GM19239 (cell line): ENCODE data around the gene EXOC6B.
"Not testable (repeated sequence)": the region's sequence is repeated elsewhere in the genome, so short reads cannot be mapped to it uniquely, and the experiment has no call there.

ENCODE experiments used
- DNase-seq: peaks from one replicate; pipeline ENCODE4 v3.0.0; 2011; ENCODE audit warnings: low spot score; ENCODE audit not compliant: insufficient read length
- FAIRE-seq: peaks from 2 replicates; lab custom pipeline; 2011; peaks lifted over from hg19 to GRCh38; lab: Jason Lieb, UNC

Gene EXOC6B

DNA sequence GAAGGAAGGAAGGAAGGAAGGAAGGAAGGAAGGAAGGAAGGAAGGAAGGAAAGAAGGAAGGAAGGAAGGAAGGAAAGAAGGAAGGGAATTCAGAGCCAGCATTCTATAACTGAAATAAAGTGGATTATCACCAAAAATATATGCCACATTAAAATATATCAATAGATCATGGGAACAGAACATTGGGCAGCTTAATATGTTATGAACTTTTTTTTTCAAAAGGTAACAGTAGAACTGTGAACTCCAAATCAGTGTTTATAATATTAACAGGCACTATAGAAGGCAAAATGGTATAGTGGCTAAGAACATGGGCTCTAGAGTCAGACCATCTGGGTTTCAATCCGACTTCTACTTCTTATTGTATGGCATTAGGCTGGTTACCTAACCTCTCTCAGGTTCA, 313.5 kb downstream of the EXOC6B start:
- no peak for FAIRE-seq
- no peak for DNase-seq

DNA sequence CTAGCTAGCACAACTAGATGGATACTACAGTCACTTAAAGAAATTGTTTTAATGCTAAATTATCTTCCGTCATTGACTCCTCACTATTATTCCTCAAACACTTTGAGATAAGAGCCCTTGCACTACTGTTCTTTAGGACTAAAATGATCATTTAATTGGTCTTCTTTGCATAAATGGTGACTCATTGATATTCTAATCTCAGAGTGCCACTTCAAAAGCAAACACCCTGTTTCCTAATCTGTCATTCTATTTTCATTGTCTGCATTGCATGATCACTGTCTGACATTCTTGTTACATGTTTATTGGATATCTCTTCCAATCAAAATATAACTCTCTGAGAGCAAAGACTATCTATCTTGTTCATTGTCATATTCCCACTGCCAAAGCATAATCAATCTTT, 313.9 kb downstream of the EXOC6B start:
- DNase-seq (no peak), FAIRE-seq (no peak)

DNA sequence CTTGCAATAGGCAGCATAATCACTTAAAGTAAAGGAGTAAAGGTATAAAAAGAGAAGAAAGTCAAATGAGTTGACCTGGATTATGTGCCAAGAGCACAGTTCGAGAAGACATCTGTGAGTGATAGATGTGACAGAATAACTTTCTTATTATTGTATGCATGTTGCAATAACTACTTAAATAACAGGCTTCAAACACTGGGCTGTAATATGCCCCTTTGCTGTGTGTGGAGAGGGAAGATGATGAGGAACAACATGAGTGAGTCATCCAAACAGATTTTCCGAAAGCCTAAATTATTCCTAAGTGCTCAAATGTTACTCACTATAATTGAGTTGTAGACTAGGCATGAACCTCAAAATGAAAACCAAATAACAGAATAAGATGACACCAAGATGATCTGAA, 328.1 kb downstream of the EXOC6B start:
- DNase-seq (no peak), FAIRE-seq (no peak)

DNA sequence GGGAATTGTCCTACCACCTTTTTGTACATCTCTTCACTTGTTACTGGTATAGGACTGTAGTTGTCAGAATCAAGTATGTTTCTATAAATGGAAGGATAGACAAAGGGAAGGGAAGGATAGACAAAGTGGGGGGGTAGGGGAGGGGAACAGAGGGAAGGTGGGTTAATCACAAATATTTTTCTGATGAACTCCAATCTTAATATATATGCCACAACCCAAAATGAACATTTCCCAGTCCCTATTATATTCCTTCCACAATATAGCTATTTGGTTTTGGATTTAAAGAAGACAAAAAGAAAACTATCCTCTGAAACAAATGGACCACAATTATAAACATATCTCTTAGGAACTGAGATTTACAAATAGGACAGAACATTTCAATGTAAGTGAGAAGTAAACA, 329.4 kb downstream of the EXOC6B start:
- FAIRE-seq = no peak
- DNase-seq = no peak

GRCh38 chr2:72494392-72494791, 331.4 kb downstream of the EXOC6B start:
- FAIRE-seq (no peak), DNase-seq (no peak)

DNA sequence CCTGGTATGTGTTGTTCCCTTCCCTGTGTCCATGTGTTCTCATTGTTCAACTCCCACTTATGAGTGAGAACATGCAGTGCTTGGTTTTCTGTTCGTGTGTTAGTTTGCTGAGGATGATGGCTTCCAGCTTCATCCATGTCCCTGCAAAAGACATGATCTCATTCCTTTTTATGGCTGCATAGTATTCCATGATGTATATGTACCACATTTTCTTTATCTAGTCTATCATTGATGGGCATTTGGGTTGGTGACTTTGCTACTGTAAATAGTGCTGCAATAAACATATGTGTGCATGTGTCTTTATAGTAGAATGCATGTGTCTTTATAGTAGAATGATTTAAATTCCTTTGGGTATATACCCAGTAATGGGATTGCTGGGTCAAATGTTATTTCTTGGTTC, 341.2 kb downstream of the EXOC6B start:
- FAIRE-seq, DNase-seq: not testable (repeated sequence)

- no peak for FAIRE-seq
- DNase-seq = no peak
Measured at GRCh38 chr2:72483346-72483745, 342.5 kb downstream of the EXOC6B start.

DNA sequence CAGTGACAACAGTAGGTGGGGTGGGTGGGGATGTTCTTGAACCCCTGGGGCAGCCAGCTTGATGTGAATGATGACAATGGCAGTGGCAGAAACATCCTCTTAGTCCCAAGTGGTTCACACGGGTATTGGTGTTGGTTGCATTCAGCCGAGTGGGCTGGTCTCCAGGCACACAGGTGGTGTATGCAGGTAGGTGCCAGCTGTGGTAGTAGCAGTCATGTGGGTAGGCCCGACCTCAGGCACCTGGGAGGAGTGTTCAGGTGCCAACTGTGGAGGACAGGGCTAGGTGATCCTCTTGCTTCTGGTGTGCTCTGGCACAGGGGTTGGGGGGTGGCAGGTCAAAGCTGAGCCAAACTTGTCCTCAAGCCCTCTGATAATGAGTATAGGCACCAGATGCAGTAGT, 350.6 kb downstream of the EXOC6B start:
- DNase-seq (no peak), FAIRE-seq (no peak)

GRCh38 chr2:72457801-72458516, 367.9 kb downstream of the EXOC6B start:
- no peak for DNase-seq
- FAIRE-seq = no peak

- FAIRE-seq (no peak), DNase-seq (no peak)
Measured at GRCh38 chr2:72454189-72454588, 371.6 kb downstream of the EXOC6B start.

DNA sequence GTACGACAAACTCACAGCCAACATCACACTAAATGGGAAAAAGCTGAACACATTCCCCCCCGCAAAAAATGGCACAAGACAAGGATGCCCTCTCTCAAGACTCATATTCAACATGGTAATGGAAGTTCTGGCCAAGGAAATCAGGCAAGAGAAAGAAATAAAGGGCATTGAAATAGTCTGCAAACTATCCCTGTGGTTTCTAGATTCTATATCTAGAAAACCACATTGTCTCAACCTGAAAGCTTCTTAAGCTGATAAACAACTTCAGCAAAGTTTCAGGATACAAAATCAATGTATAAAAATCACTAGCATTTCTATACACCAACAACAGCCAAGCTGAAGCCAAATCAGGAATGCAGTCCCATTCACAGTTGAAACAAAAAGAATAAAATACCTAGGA, 383.6 kb downstream of the EXOC6B start:
- DNase-seq (no peak), FAIRE-seq (no peak)

DNA sequence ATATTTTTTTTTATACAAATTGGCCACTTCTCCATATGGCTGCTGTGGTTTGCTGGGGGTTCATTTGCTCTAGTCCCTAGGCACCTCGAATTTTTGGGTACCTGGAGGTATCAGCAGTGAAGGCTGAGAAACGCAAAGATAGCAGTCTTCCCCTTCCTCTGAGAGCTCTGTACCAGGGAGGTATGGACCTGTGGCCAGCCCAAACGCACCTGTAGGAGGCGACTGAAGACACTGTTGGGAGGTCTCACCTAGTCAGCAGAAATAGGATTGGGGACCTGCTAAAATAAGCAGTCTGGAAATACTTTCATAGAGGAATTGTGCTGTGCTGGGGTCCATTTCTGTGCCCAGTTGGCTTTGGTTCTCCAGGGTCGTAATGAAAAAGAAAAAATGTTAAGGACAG, 385.9 kb downstream of the EXOC6B start:
- DNase-seq = no peak
- no peak for FAIRE-seq

DNA sequence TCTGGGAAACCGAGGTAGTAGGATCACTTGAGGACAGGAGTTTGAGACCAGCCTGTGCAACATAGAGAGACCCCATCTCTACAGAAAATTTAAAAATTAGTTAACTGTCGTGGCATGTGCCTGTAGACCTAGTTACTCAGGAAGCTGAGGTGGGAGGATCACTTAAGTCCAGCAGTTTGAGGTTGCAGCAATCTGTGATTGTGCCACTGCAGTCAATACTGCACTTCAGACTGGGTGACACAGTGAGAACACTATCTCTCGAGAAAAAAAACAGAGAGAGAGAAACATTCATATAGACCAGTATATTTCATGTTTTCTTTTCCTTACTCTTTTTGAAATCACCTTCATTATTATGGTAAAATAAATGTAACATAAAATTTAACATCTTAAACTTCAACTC, 387.5 kb downstream of the EXOC6B start:
- FAIRE-seq (no peak), DNase-seq (no peak)

DNA sequence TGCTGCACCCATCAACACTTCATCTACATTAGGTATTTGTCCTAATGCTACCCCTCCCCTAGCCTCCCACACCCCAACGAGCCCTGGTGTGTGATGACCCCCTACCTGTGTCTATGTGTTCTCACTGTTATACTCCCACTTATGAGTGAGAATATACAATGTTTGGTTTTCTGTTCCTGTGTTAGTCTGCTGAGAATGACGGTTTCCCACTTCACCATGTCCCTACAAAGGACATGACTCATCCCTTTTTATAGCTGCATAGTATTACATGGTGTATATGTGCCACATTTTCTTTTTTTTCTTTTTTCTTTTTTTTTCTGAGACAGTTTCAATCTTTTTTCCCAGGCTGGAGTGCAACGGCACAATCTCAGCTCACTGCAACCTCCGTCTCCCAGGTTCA, 394.1 kb downstream of the EXOC6B start:
- no peak for FAIRE-seq

GRCh38 chr2:72427022-72427861, 398.6 kb downstream of the EXOC6B start:
- no peak for FAIRE-seq

More for the DNA sequence above, 394.1 kb downstream of the EXOC6B start:
- no peak for DNase-seq

DNA sequence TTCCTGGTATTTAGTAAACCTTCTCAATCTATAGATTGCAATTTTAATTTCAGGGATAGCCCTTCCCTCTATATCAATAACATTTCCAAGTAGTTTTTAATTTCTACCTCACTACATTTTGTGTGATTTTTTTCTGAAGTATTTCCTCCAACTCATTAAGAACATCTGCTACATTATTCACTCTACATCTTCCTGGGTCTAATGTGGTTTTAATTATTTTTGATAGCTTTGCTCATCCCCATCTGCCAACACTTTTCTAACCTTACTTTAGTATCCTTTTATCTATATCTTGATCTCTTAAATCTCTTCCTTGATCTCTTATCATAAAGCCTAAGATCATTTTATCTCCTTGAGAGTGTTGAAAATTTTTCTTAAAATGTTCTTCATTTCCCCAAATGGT, 399.8 kb downstream of the EXOC6B start:
- no peak for DNase-seq
- no peak for FAIRE-seq

More at GRCh38 chr2:72427022-72427861, 398.6 kb downstream of the EXOC6B start:
- no peak for DNase-seq

DNA sequence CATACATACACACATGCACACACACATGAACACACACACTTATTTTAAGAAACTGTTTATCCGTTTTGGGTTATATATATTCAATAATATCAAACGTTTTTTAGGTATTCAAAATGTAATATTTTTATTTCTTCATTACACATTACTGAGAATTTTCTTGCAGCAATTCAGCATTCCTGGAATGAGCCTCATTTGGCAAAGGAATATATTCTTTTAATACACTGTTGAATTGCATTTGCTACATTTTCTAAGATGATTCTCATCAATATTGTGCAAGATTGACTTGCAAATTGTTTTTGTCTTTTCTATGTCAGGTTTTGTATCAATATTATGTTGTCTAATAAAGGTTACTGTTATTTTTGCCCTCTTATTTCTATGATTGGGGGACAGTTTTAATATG, 402.1 kb downstream of the EXOC6B start:
- no peak for FAIRE-seq
- no peak for DNase-seq

DNA sequence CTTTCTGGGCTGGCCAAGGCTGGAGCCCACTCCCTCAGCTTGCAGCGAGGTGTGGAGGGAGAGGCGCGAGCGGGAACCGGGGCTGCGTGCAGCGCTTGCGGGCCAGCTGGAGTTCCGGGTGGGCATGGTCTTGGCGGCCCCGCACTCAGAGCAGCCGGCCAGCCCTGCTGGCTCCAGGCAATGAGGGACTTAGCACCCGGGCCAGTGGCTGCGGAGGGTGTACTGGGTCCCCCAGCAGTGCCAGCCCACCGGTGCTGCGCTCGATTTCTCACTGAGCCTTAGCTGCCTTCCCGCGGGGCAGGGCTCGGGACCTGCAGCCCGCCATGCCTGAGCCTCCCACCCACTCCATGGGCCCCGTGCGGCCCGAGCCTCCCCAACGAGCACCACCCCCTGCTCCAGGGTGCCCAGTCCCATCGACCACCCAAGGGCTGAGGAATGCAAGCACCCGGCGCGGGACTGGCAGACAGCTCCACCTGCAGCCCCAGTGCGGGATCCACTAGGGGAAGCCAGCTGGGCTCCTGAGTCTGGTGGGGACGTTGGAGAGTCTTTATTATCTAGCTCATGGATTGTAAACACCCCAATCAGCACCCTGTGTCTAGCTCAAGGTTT, 404.0 kb downstream of the EXOC6B start:
- not testable (repeated sequence) for FAIRE-seq, DNase-seq

DNA sequence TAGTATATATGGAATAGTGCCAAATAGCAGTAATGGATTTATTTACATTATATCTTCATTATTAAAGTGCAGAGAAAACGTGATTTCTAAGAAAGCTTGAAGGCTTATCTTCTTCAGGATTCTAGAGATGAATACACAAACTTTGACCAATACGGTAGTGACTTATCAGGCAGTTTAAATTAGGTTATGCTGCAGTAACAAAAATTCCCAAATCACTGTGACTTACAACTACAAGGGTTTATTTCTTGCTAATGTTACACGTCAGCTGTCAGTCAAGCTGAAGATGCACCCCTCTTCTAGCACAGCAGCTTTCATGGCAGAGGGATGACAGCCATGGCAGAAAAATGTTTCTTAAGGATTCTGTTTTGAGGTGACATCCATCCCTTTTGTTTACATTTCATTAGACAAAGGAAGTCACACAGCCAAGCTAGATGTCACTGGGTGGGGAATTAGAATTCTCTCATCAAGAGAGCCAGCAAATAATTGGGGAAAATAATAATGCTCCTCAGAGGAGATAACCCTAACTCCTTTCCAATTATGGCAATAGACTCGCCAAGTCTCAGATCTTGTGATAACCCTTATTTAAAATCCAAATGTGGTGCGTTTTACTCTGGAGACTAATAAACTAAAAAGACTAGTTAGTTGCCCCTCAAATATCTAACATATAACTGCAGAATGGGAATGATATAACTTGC, 409.9 kb downstream of the EXOC6B start:
- no peak for DNase-seq
- no peak for FAIRE-seq

GRCh38 chr2:72415241-72415661, 410.6 kb downstream of the EXOC6B start:
- DNase-seq (no peak), FAIRE-seq (no peak)
